Right lobe of liver (tissue), 6 donors: Measurements from ENCODE around the gene SPRYD4. TPM values are rescaled to one million over a fixed set of nuclear protein-coding genes. Genes with fewer than 3 reads are reported as not detected.

ENCODE experiments used
- ATAC-seq, 4 donors: fragments of 200-7000 bp; cut with Tn5 transposase; one replicate each; pipeline ENCODE4 v1.9.1; 2020; ENCODE audit warnings: mild to moderate bottlenecking in 4 of 4, moderate library complexity in 4 of 4
- DNase-seq, 3 donors: peaks; one replicate each; pipeline ENCODE4 v3.0.0-alpha.2; 2020
- H3K27ac ChIP-seq, 3 donors: fragments of 200-600 bp; one replicate each; pipeline ENCODE4 v1.8.0; 2022
- H3K27me3 ChIP-seq, 2 donors: fragments of 200-600 bp; one replicate each; pipeline ENCODE4 v1.8.0; 2022
- H3K36me3 ChIP-seq, 4 donors: fragments of 200-600 bp; sonication (generic) in 1 of 4; one replicate each; pipeline versions ENCODE4 v1.5.1 to v1.8.0; 2017 to 2022; ENCODE audit warnings: control low read depth in 1 of 4
- H3K4me1 ChIP-seq, 4 donors: fragments of 200-600 bp; sonication (generic) in 1 of 4; one replicate each; pipeline versions ENCODE4 v1.5.1 to v1.8.0; 2017 to 2022; ENCODE audit warnings: control low read depth in 1 of 4
- H3K4me3 ChIP-seq, 3 donors: fragments of 200-600 bp; one replicate each; pipeline ENCODE4 v1.8.0; 2022
- H3K9me3 ChIP-seq, 4 donors: fragments of 200-600 bp; sonication (generic) in 1 of 4; one replicate each; pipeline versions ENCODE4 v1.5.1 to v1.8.0; 2017 to 2022; ENCODE audit warnings: control low read depth in 1 of 4
- POLR2A ChIP-seq: fragments of 450-650 bp; IDR thresholded peaks from one replicate; pipeline ENCODE4 v1.6.1; 2017; ENCODE audit warnings: antibody characterized with exemption, mild to moderate bottlenecking
- WGBS: methylation state at CpG from one replicate; pipeline ENCODE4 v1.1.6; 2018; ENCODE audit warnings: low coverage, low lambda C conversion rate; ENCODE audit not compliant: insufficient coverage; ENCODE audit errors: missing lambda C conversion rate; 5-methylcytosine and 5-hydroxymethylcytosine counted together
- intact Hi-C, 2 donors: fragments of 100-400 bp; cut with DNase I; formaldehyde crosslinking; loops; one replicate each; pipeline versions ENCODE4 v1.11.2 to v1.14.1; 2022
- total RNA-seq, 6 experiments: library from RNA; depleted of rRNA in 2 of 6; stranded (reverse); fragments of >200 nt in 2 of 6; fragmentation: NEBNext Ultra II Directional in 3 of 6; extraction: Animal tissue kit (Norgen Biotek cat#: 25700) in 3 of 6; gene quantifications; one replicate each; pipeline versions ENCODE4 v1.1.0 to v1.2.4, GENCODE V29; 2016 to 2023
- TF ChIP-seq, protein P1 (sequence below), 4 donors: fragments of 200-600 bp in 3 of 4; fragments of 450-650 bp in 1 of 4; IDR thresholded peaks; one replicate each; pipeline versions ENCODE4 v1.5.1 to v1.8.0; 2016 to 2022; ENCODE audit warnings: antibody characterized with exemption in 4 of 4, mild to moderate bottlenecking in 2 of 4
- donor health status: DM: no; HTN: yes; CAD: no.
- donor health status: DM: no; HTN: no; CAD: no.
- donor health status: DM: no; HTN: no; CAD: no.
- donor health status: DM: no; HTN: yes; CAD: no.
- donor health status: DM: no; HTN: yes; CAD: no.

SPRYD4 gene
- total RNA-seq, 6 experiments from 2014 or later, result 4.7 to 11.1 (median 7.8) TPM

DNA sequence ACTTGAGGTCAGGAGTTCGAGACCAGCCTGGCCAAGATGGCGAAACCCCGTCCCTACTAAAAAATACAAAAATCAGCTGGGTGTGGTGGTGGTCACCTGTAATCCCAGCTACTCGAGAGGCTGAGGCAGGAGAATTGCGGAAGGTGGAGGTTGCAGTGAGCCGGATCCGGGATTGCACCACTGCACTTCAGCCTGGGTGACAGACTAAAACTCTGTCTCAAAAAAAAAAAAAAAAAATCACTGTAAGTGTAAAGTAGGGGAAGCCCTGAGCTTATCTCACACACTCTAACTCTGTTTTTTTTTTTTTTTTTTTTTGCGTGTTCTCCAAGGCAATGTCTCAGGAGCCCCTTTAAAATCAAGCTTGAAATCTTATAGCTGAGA, 52.8 kb downstream of the SPRYD4 start:
- Histone ChIP-seq H3K4me1 (no peaks in the 10 kb centered on the region), H3K9me3 (no peaks in the 10 kb centered on the region), H3K4me3 (peak overlapping the region; percentile 23 to 47 (median 28)), H3K27me3 (no peaks in the 10 kb centered on the region), H3K27ac (peak overlapping the region; percentile 13 to 71 (median 35)), H3K36me3 (no peaks in the 10 kb centered on the region)
- DNase-seq (no peak), ATAC-seq (peak; percentile 26 to 40 (median 32))
- intact Hi-C loops, result loop anchor here in 1 of 2 donors (5.0 kb wide), 1 partner anchor 51 kb away; no protein-coding TSS in a partner anchor
- 52% methylated on average over 7 of the region's 8 CpGs for WGBS
- TF ChIP-seq POLR2A, result no peak

DNA sequence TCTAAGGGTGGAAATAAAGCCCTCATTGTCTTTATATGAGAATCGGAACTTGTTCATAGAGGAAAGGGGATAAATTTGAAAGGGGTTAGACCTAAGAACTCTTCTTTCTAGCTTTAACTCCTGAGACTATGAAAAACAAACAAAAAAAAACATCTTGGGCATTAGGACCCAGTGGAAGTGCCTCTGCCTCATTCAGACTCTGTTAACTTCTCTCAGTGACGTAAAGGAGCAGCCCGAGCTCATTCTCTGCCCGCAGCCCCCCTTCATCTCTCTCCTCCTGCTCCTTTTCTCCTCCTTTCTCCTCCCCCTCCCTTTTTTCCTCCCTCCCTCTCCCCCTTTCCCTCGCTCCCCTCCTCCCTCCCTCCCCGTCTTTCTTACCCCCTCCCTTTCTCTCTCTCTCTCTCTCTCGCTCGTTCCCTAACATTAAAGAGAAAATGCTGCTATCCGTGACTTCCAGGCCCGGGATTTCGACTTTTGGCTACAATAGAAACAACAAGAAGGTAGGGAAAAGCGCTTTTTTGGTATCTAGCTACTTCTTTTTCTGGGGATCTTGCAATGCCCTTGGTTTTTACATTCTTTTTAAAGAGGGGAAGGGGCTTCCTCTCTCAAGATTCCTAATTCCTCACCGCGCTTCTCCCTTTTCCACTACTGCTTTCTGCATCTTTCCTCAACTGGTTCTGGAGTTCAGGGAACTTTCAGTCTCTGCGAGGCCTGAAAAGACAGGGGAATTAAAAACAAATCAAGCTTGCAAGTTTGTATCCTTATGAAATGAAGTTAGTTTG, 53.4 kb downstream of the SPRYD4 start, which contains the start of gene RBMS2:
TSS of gene RBMS2 (plus strand) at position 231 of the 782 bp plus-strand sequence. CDS start at position 435, 204 bp downstream.
- 13% methylated on average over 15 of the region's 15 CpGs for WGBS
- peak; percentile 46 to 70 (median 55) for DNase-seq
- H3K27me3 ChIP-seq, result no peaks in the 10 kb centered on the region
- peak within 1 kb of the TSS; percentile 23 to 47 (median 34) for H3K4me3 ChIP-seq
- no peaks in the 10 kb centered on the region for H3K36me3 ChIP-seq
- no peaks in the 10 kb centered on the region for H3K9me3 ChIP-seq
- H3K4me1 ChIP-seq, result no peaks in the 10 kb centered on the region
- TF ChIP-seq, protein P1, sequence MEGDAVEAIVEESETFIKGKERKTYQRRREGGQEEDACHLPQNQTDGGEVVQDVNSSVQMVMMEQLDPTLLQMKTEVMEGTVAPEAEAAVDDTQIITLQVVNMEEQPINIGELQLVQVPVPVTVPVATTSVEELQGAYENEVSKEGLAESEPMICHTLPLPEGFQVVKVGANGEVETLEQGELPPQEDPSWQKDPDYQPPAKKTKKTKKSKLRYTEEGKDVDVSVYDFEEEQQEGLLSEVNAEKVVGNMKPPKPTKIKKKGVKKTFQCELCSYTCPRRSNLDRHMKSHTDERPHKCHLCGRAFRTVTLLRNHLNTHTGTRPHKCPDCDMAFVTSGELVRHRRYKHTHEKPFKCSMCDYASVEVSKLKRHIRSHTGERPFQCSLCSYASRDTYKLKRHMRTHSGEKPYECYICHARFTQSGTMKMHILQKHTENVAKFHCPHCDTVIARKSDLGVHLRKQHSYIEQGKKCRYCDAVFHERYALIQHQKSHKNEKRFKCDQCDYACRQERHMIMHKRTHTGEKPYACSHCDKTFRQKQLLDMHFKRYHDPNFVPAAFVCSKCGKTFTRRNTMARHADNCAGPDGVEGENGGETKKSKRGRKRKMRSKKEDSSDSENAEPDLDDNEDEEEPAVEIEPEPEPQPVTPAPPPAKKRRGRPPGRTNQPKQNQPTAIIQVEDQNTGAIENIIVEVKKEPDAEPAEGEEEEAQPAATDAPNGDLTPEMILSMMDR (IDR thresholded peaks at IDR 0.05), result no peak
- no peak for TF ChIP-seq POLR2A
- H3K27ac ChIP-seq, result peak within 1 kb of the TSS; percentile 50 to 76 (median 71)
- peak; percentile 88 to 94 (median 94) for ATAC-seq
- intact Hi-C loops, result loop anchor here in 1 of 2 donors (5.0 kb wide), 1 partner anchor 51 kb away; no protein-coding TSS in a partner anchor

DNA sequence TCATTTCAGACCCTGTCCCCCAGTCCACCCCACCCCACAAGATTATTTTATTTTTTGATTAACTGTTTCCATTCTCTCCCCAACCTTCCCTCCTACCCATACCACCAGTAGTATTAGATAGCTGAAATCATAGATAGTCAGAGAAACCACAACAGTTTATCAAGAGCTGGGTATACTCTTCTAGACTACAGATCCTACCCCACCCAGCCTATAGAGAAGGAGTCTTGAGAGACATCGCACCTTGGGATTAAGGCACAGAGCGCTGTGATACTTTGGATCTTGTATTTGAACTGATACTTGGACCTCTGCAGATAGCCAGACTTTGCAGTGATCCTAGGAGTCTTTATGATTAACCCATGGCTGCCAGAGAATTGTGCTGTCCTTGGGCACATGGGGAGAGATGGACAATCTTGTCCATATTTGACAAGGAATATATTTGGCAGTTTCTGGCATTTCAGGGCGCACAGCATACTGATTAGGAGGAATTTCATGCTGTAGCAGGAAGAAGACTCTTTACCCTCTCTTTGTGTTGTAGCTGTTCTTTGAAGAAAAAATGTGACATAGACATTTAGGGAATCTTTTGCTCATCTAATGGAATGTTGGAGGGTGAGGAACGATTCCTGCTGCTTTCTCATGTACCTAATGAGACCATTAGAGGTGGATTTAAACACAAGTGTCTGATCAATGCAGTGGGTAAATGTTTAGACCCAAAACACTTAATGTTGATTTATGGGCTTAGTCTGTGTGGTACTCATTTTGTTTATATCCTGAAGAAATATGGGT, 54.2 kb downstream of the SPRYD4 start:
- Histone ChIP-seq H3K4me1 (no peaks in the 10 kb centered on the region), H3K27me3 (no peaks in the 10 kb centered on the region), H3K36me3 (no peaks in the 10 kb centered on the region), H3K4me3 (peak overlapping the region; percentile 23 to 47 (median 34)), H3K9me3 (no peaks in the 10 kb centered on the region), H3K27ac (peak overlapping the region; percentile 50 to 76 (median 66))
- no peak for TF ChIP-seq POLR2A
- TF ChIP-seq, protein P1 (IDR thresholded peaks at IDR 0.05), result no peak
- WGBS, result 34% methylated on average over 4 of the region's 4 CpGs
- no peak for DNase-seq
- peak in 2 of 4 donors; percentile 7 to 10 for ATAC-seq
- intact Hi-C loops, result loop anchor here in 1 of 2 donors (5.0 kb wide), 1 partner anchor 50 kb away; no protein-coding TSS in a partner anchor

DNA sequence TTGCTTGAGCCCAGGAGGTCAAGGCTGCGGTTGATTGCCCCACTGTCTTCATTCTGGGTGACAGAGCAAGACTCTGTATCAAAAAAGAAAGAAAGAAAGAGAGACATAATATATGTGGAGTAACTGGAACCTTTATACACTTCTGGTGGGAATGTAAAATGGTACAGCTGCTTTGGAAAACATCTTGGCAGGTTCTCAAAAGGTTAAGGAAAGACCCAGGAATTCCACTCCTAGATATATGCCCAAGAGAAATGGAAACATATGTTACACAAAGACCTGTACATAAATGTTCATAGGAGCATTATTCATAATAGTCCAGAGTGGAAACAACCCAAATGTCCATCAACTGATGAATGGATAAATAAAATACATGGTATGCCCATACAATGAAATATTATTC, 60.5 kb downstream of the SPRYD4 start:
- ATAC-seq, result no peak
- WGBS, result no CpG with 5 or more reads among the region's 1 CpG
- intact Hi-C loops, result no loop called here
- no peak overlapping the region for H3K27ac ChIP-seq
- H3K4me3 ChIP-seq, result no peak overlapping the region
- no peaks in the 10 kb centered on the region for H3K4me1 ChIP-seq
- TF ChIP-seq POLR2A, result no peak
- TF ChIP-seq, protein P1 (IDR thresholded peaks at IDR 0.05), result no peak
- no peaks in the 10 kb centered on the region for H3K9me3 ChIP-seq
- no peaks in the 10 kb centered on the region for H3K36me3 ChIP-seq
- DNase-seq, result no peak
- no peaks in the 10 kb centered on the region for H3K27me3 ChIP-seq

Other genes starting within 250 kb of the SPRYD4 start
- gene RNF41, start 246.7 kb upstream of the SPRYD4 start, total RNA-seq, result 10 to 100 TPM; 10.6 to 23.0 (median 12.3) TPM
- gene NABP2, start 244.2 kb upstream of the SPRYD4 start, total RNA-seq, result 10 to 100 TPM; 10.3 to 24.3 (median 14.8) TPM
- 100 to 1,000 TPM in 3 of 6 experiments, 10 to 100 TPM in 3; 39.7 to 209 (median 110) TPM for gene SLC39A5, start 238.5 kb upstream of the SPRYD4 start, total RNA-seq
- gene ANKRD52, start 210.2 kb upstream of the SPRYD4 start, total RNA-seq, result 10 to 100 TPM; 10.6 to 16.1 (median 12.2) TPM
- 10 to 100 TPM in 3 of 6 experiments, 1 to 10 TPM in 3; 5.5 to 25.1 (median 13.0) TPM for gene COQ10A, start 201.6 kb upstream of the SPRYD4 start, total RNA-seq
- 100 to 1,000 TPM in 1 of 6 experiments, 10 to 100 TPM in 5; 45.6 to 109 (median 61.2) TPM for gene CS, start 168.2 kb upstream of the SPRYD4 start, total RNA-seq
- 10 to 100 TPM; 63.7 to 93.7 (median 76.5) TPM for gene CNPY2, start 152.6 kb upstream of the SPRYD4 start, total RNA-seq
- gene PAN2, start 134.6 kb upstream of the SPRYD4 start, total RNA-seq, result 100 to 1,000 TPM in 1 of 6 experiments, 10 to 100 TPM in 5; 21.7 to 109 (median 57.7) TPM
- gene IL23A, start 129.7 kb upstream of the SPRYD4 start, total RNA-seq, result not detected
- gene STAT2, start 108.5 kb upstream of the SPRYD4 start, total RNA-seq, result 100 to 1,000 TPM in 4 of 6 experiments, 10 to 100 TPM in 2; 82.8 to 182 (median 108) TPM
- 100 to 1,000 TPM; 110 to 270 (median 205) TPM for gene APOF, start 105.7 kb upstream of the SPRYD4 start, total RNA-seq
- 10 to 100 TPM in 2 of 6 experiments, 1 to 10 TPM in 4; 8.0 to 10.8 (median 9.1) TPM for gene TIMELESS, start 19.2 kb upstream of the SPRYD4 start, total RNA-seq
- under 1 TPM in 5 of 6 experiments, not detected in 1; 0.42 to 0.91 (median 0.76) TPM for gene MIP, start 13.9 kb upstream of the SPRYD4 start, total RNA-seq
- 100 to 1,000 TPM in 2 of 6 experiments, 10 to 100 TPM in 4; 37.2 to 267 (median 72.7) TPM for gene GLS2, start 19.6 kb downstream of the SPRYD4 start, total RNA-seq
- gene RBMS2, start 53.2 kb downstream of the SPRYD4 start, total RNA-seq, result 1 to 10 TPM; 3.4 to 6.4 (median 4.3) TPM
- 10 to 100 TPM; 21.8 to 45.7 (median 33.4) TPM for gene BAZ2A, start 161.7 kb downstream of the SPRYD4 start, total RNA-seq
- 100 to 1,000 TPM; 346 to 535 (median 362) TPM for gene ATP5F1B, start 177.4 kb downstream of the SPRYD4 start, total RNA-seq
- gene PTGES3, start 219.7 kb downstream of the SPRYD4 start, total RNA-seq, result 100 to 1,000 TPM in 2 of 6 experiments, 10 to 100 TPM in 4; 70.0 to 184 (median 81.8) TPM